ENCODE data around the gene MATN3. TPM values are rescaled to one million over a fixed set of nuclear protein-coding genes. Genes with fewer than 3 reads are reported as not detected.

MATN3 gene
- total and polyA plus RNA-seq, 2 of the 13 experiments (the other 11 are each of a cell fraction or from before 2014, with no cell fraction given) = 36.1 to 208 TPM

DNA sequence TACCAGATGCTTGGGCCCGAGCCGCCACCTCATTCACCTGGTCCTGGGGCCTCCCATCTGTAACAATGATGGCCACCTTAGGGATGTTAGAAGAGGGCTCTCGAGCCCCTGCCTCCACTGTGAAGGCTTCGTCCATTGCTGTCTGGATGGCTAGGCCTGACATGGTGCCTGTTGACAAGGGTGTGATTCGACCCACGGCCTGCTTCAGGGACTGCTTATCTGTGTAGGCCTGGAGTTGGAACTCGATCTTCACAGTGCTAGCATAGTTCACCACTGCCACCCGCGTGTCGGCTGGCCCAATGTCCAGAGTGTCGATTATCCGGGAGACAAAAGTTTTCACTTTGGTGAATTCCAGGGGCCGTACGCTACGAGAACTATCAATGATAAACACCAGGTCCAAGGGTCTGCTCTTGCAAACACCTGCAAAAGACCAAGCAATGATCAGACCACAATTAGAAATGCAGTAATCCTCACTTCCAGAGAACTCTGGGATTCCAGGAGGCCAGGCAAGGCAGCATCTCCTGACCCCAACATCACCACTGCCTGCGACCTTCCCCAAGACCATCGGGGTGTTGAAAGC, 6.5 kb downstream of the MATN3 start (continued):
- TF ChIP-seq, protein P1, sequence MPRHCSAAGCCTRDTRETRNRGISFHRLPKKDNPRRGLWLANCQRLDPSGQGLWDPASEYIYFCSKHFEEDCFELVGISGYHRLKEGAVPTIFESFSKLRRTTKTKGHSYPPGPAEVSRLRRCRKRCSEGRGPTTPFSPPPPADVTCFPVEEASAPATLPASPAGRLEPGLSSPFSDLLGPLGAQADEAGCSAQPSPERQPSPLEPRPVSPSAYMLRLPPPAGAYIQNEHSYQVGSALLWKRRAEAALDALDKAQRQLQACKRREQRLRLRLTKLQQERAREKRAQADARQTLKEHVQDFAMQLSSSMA (CRISPR knock-in tag; IDR thresholded peaks at IDR 0.05) = peak; percentile 46; the same call in 1 of the 2 replicates
- TF ChIP-seq, protein P2, sequence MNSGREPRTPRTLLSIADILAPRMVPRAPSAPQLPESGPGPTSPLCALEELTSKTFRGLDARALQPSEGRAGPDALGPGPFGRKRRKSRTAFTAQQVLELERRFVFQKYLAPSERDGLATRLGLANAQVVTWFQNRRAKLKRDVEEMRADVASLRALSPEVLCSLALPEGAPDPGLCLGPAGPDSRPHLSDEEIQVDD (CRISPR knock-in tag; IDR thresholded peaks at IDR 0.05; ENCODE audit: borderline replicate concordance) = no peak
- TF ChIP-seq ZIK1 (CRISPR knock-in tag; IDR thresholded peaks at IDR 0.05; ENCODE audit: borderline replicate concordance, low read depth) (no peak), FLYWCH1 (CRISPR knock-in tag; IDR thresholded peaks at IDR 0.05) (no peak), YEATS2 (CRISPR knock-in tag; IDR thresholded peaks at IDR 0.05; ENCODE audit: borderline replicate concordance) (no peak), MIER3 (CRISPR knock-in tag; IDR thresholded peaks at IDR 0.05; ENCODE audit: borderline replicate concordance) (no peak), DMAP1 (CRISPR knock-in tag; IDR thresholded peaks at IDR 0.05) (no peak), ZMYM2 (CRISPR knock-in tag; IDR thresholded peaks at IDR 0.05) (0 out of 2 replicates have a peak, but pooled peaks have one; percentile 21), ZNF709 (CRISPR knock-in tag; IDR thresholded peaks at IDR 0.05) (no peak), ZMYM3 (CRISPR knock-in tag; IDR thresholded peaks at IDR 0.05) (no peak), CBX2 (IDR thresholded peaks at IDR 0.05; ENCODE audit: low read depth, low read length) (no peak), CBX2 (CRISPR knock-in tag; IDR thresholded peaks at IDR 0.05; ENCODE audit: low read depth) (no peak), ZNF879 (CRISPR knock-in tag; IDR thresholded peaks at IDR 0.05) (0 out of 2 replicates have a peak, but pooled peaks have one; percentile 40), ATAD3A (CRISPR knock-in tag; IDR thresholded peaks at IDR 0.05) (no peak), HOXA3 (CRISPR knock-in tag; IDR thresholded peaks at IDR 0.05) (0 out of 2 replicates have a peak, but pooled peaks have one; percentile 57)
- TF ChIP-seq, protein P3, sequence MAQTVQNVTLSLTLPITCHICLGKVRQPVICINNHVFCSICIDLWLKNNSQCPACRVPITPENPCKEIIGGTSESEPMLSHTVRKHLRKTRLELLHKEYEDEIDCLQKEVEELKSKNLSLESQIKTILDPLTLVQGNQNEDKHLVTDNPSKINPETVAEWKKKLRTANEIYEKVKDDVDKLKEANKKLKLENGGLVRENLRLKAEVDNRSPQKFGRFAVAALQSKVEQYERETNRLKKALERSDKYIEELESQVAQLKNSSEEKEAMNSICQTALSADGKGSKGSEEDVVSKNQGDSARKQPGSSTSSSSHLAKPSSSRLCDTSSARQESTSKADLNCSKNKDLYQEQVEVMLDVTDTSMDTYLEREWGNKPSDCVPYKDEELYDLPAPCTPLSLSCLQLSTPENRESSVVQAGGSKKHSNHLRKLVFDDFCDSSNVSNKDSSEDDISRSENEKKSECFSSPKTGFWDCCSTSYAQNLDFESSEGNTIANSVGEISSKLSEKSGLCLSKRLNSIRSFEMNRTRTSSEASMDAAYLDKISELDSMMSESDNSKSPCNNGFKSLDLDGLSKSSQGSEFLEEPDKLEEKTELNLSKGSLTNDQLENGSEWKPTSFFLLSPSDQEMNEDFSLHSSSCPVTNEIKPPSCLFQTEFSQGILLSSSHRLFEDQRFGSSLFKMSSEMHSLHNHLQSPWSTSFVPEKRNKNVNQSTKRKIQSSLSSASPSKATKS (CRISPR knock-in tag; IDR thresholded peaks at IDR 0.05) = no peak
- TF ChIP-seq, protein P4, sequence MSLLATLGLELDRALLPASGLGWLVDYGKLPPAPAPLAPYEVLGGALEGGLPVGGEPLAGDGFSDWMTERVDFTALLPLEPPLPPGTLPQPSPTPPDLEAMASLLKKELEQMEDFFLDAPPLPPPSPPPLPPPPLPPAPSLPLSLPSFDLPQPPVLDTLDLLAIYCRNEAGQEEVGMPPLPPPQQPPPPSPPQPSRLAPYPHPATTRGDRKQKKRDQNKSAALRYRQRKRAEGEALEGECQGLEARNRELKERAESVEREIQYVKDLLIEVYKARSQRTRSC (CRISPR knock-in tag; IDR thresholded peaks at IDR 0.05; ENCODE audit: low read depth) = no peak
- TF ChIP-seq, protein P5, sequence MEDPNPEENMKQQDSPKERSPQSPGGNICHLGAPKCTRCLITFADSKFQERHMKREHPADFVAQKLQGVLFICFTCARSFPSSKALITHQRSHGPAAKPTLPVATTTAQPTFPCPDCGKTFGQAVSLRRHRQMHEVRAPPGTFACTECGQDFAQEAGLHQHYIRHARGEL (CRISPR knock-in tag; IDR thresholded peaks at IDR 0.05) = no peak
- TF ChIP-seq, protein P6, sequence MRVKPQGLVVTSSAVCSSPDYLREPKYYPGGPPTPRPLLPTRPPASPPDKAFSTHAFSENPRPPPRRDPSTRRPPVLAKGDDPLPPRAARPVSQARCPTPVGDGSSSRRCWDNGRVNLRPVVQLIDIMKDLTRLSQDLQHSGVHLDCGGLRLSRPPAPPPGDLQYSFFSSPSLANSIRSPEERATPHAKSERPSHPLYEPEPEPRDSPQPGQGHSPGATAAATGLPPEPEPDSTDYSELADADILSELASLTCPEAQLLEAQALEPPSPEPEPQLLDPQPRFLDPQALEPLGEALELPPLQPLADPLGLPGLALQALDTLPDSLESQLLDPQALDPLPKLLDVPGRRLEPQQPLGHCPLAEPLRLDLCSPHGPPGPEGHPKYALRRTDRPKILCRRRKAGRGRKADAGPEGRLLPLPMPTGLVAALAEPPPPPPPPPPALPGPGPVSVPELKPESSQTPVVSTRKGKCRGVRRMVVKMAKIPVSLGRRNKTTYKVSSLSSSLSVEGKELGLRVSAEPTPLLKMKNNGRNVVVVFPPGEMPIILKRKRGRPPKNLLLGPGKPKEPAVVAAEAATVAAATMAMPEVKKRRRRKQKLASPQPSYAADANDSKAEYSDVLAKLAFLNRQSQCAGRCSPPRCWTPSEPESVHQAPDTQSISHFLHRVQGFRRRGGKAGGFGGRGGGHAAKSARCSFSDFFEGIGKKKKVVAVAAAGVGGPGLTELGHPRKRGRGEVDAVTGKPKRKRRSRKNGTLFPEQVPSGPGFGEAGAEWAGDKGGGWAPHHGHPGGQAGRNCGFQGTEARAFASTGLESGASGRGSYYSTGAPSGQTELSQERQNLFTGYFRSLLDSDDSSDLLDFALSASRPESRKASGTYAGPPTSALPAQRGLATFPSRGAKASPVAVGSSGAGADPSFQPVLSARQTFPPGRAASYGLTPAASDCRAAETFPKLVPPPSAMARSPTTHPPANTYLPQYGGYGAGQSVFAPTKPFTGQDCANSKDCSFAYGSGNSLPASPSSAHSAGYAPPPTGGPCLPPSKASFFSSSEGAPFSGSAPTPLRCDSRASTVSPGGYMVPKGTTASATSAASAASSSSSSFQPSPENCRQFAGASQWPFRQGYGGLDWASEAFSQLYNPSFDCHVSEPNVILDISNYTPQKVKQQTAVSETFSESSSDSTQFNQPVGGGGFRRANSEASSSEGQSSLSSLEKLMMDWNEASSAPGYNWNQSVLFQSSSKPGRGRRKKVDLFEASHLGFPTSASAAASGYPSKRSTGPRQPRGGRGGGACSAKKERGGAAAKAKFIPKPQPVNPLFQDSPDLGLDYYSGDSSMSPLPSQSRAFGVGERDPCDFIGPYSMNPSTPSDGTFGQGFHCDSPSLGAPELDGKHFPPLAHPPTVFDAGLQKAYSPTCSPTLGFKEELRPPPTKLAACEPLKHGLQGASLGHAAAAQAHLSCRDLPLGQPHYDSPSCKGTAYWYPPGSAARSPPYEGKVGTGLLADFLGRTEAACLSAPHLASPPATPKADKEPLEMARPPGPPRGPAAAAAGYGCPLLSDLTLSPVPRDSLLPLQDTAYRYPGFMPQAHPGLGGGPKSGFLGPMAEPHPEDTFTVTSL (CRISPR knock-in tag; IDR thresholded peaks at IDR 0.05; ENCODE audit: borderline replicate concordance) = no peak
- TF ChIP-seq, protein P7, sequence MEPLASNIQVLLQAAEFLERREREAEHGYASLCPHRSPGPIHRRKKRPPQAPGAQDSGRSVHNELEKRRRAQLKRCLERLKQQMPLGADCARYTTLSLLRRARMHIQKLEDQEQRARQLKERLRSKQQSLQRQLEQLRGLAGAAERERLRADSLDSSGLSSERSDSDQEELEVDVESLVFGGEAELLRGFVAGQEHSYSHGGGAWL (CRISPR knock-in tag; IDR thresholded peaks at IDR 0.05) = no peak

Data from HepG2 (cell line).